HEK293 (cell line): ENCODE results near the gene RPP38.

ENCODE experiments used
- CTCF ChIA-PET: fragments of 350-600 bp; formaldehyde crosslinking; extraction: SDS; loops from one replicate; lab custom pipeline; 2021; ENCODE audit warnings: antibody characterized with exemption; lab: Yijun Ruan, JAX
- POLR2A ChIA-PET: fragments of 300-600 bp; formaldehyde crosslinking; extraction: SDS; loops from one replicate; lab custom pipeline; 2020; ENCODE audit warnings: antibody characterized with exemption, inconsistent platforms; lab: Yijun Ruan, JAX
- H3K27ac ChIP-seq: fragments of 200-500 bp; sonication (Bioruptor generic); 2 replicates; pipeline ENCODE4 v1.5.1; 2014; ENCODE audit warnings: low read depth, low read length, control low read depth, inconsistent platforms; ENCODE audit errors: extremely low read depth
- H3K36me3 ChIP-seq, 2 experiments: fragments of 200-500 bp in 1 of 2; sonication (Bioruptor generic) in 1 of 2; 1 replicate in 1 of 2; 2 replicates in 1 of 2; pipeline ENCODE4 v1.5.1; 2014 to 2017; ENCODE audit warnings: inconsistent platforms in 2 of 2, low read length in 2 of 2; ENCODE audit not compliant: control insufficient read depth in 2 of 2, insufficient read depth in 1 of 2
- H3K4me1 ChIP-seq: fragments of 200-500 bp; sonication (Bioruptor generic); 2 replicates; pipeline ENCODE4 v1.5.1; 2014; ENCODE audit warnings: mild to moderate bottlenecking, low read length, inconsistent platforms; ENCODE audit not compliant: control insufficient read depth, insufficient read depth
- H3K4me3 ChIP-seq: 2 replicates; pipeline ENCODE4 v1.5.1; 2011; ENCODE audit warnings: low read depth, mild to moderate bottlenecking, control low read depth, low read length, moderate library complexity
- H3K9me3 ChIP-seq: fragments of 200-500 bp; sonication (Bioruptor generic); 2 replicates; pipeline ENCODE4 v1.5.1; 2014; ENCODE audit warnings: low read depth, low read length, inconsistent platforms; ENCODE audit not compliant: control insufficient read depth, insufficient read depth
- HOXD13 ChIP-seq: sonication (generic); formaldehyde crosslinking; IDR thresholded peaks from 2 replicates; pipeline ENCODE4 v1.8.0; 2022; ENCODE audit warnings: missing genetic modification reagents, borderline replicate concordance
- KLF9 ChIP-seq: fragments of 450-650 bp; formaldehyde crosslinking; IDR thresholded peaks from 2 replicates; pipeline ENCODE4 v1.5.1; 2016; ENCODE audit warnings: missing biosample characterization, missing genetic modification characterization, low read depth
- PBX3 ChIP-seq: sonication (generic); formaldehyde crosslinking; IDR thresholded peaks from 2 replicates; pipeline ENCODE4 v1.8.1; 2022; ENCODE audit warnings: mild to moderate bottlenecking, moderate library complexity, missing genetic modification reagents
- PRDM1 ChIP-seq: fragments of 450-650 bp; formaldehyde crosslinking; IDR thresholded peaks from 2 replicates; pipeline ENCODE4; 2016; ENCODE audit warnings: missing biosample characterization, missing genetic modification characterization
- PRDM6 ChIP-seq: fragments of 450-650 bp; formaldehyde crosslinking; IDR thresholded peaks from 2 replicates; pipeline ENCODE4 v1.5.1; 2017; ENCODE audit warnings: missing biosample characterization, missing genetic modification characterization
- SALL2 ChIP-seq: fragments of 450-650 bp; formaldehyde crosslinking; IDR thresholded peaks from 2 replicates; pipeline ENCODE4 v1.5.0; 2017; ENCODE audit warnings: missing biosample characterization, mild to moderate bottlenecking, missing genetic modification characterization, borderline replicate concordance
- SCRT1 ChIP-seq: fragments of 450-650 bp; formaldehyde crosslinking; IDR thresholded peaks from 2 replicates; pipeline ENCODE4 v1.5.1; 2016; ENCODE audit warnings: missing biosample characterization, missing genetic modification characterization, borderline replicate concordance
- YY2 ChIP-seq: fragments of 450-650 bp; formaldehyde crosslinking; IDR thresholded peaks from 2 replicates; pipeline ENCODE4 v1.5.1; 2016; ENCODE audit warnings: missing biosample characterization, missing genetic modification characterization
- ZBTB1 ChIP-seq: fragments of 450-650 bp; formaldehyde crosslinking; IDR thresholded peaks from 2 replicates; pipeline ENCODE4 v1.5.1; 2016; ENCODE audit warnings: missing biosample characterization, missing genetic modification characterization
- ZBTB20 ChIP-seq: fragments of 450-650 bp; formaldehyde crosslinking; IDR thresholded peaks from 2 replicates; pipeline ENCODE4 v1.5.1; 2016; ENCODE audit warnings: missing biosample characterization, missing genetic modification characterization
- ZBTB44 ChIP-seq: fragments of 450-650 bp; IDR thresholded peaks from 2 replicates; pipeline ENCODE4 v1.5.1; 2018; ENCODE audit warnings: missing biosample characterization, mild to moderate bottlenecking, missing genetic modification characterization
- ZNF174 ChIP-seq: fragments of 450-650 bp; formaldehyde crosslinking; IDR thresholded peaks from 2 replicates; pipeline ENCODE4 v1.5.0; 2017; ENCODE audit warnings: missing biosample characterization, mild to moderate bottlenecking, missing genetic modification characterization
- ZNF266 ChIP-seq: fragments of 450-650 bp; formaldehyde crosslinking; IDR thresholded peaks from 2 replicates; pipeline ENCODE4 v1.5.1; 2016; ENCODE audit warnings: missing biosample characterization, missing genetic modification characterization, low read depth
- ZNF280C ChIP-seq: fragments of 450-650 bp; formaldehyde crosslinking; IDR thresholded peaks from 2 replicates; pipeline ENCODE4 v1.5.1; 2016; ENCODE audit warnings: missing biosample characterization, missing genetic modification characterization
- ZNF354C ChIP-seq: fragments of 450-650 bp; formaldehyde crosslinking; IDR thresholded peaks from 2 replicates; pipeline ENCODE4 v1.5.1; 2016; ENCODE audit warnings: missing biosample characterization, missing genetic modification characterization, low read depth, borderline replicate concordance
- ZNF521 ChIP-seq: fragments of 450-650 bp; formaldehyde crosslinking; IDR thresholded peaks from 2 replicates; pipeline ENCODE4 v1.5.1; 2017; ENCODE audit warnings: missing biosample characterization, mild to moderate bottlenecking, missing genetic modification characterization
- ZNF561 ChIP-seq: fragments of 450-650 bp; IDR thresholded peaks from 2 replicates; pipeline ENCODE4 v1.5.1; 2018; ENCODE audit warnings: missing biosample characterization, missing genetic modification characterization, borderline replicate concordance
- ZNF660 ChIP-seq: fragments of 450-650 bp; IDR thresholded peaks from 2 replicates; pipeline ENCODE4 v1.5.1; 2018; ENCODE audit warnings: missing biosample characterization, mild to moderate bottlenecking, missing genetic modification characterization
- ZNF747 ChIP-seq: fragments of 450-650 bp; formaldehyde crosslinking; IDR thresholded peaks from 2 replicates; pipeline ENCODE4 v1.5.1; 2016; ENCODE audit warnings: missing biosample characterization, missing genetic modification characterization
- ZSCAN18 ChIP-seq: fragments of 450-650 bp; formaldehyde crosslinking; IDR thresholded peaks from 2 replicates; pipeline ENCODE4 v1.5.1; 2016; ENCODE audit warnings: missing biosample characterization, missing genetic modification characterization

The RPP38 gene

GRCh38 chr10:15141136-15142054, 44.2 kb downstream of the RPP38 start:
- CTCF ChIA-PET: interaction anchor here (0.9 to 1.2 kb wide), 2 partner anchors 9 to 10 kb away, joined by 3 to 5 read pairs; no protein-coding TSS in a partner anchor
- Histone ChIP-seq H3K4me1 (peaks cover 8% of the 10 kb centered on the region; the same call in 1 of the 2 replicates), H3K4me3 (no peak overlapping the region), H3K9me3 (no peaks in the 10 kb centered on the region), H3K36me3 (peaks cover 5 to 21% of the 10 kb centered on the region in 2 experiments; a peak in 2 of 3 replicates), H3K27ac (no peak overlapping the region)
- no peak for TF ChIP-seq ZSCAN18
- no peak for TF ChIP-seq KLF9
- no peak for TF ChIP-seq ZNF747 (tag by site-specific recombination)
- TF ChIP-seq ZBTB44 (tag by site-specific recombination): peak; percentile 99
- TF ChIP-seq PRDM1 (tag by site-specific recombination): peak; percentile 28; the same call in 1 of the 2 replicates
- no peak for TF ChIP-seq ZNF561 (tag by site-specific recombination)
- no peak for TF ChIP-seq YY2 (tag by site-specific recombination)
- no peak for TF ChIP-seq SCRT1
- peak; percentile 80 for TF ChIP-seq PRDM6 (tag by site-specific recombination)
- no peak for TF ChIP-seq ZNF521
- POLR2A ChIA-PET: no interaction called here

- Histone ChIP-seq H3K9me3 (no peaks in the 10 kb centered on the region), H3K4me3 (no peak overlapping the region), H3K4me1 (peaks cover 8% of the 10 kb centered on the region; the same call in 1 of the 2 replicates)
- TF ChIP-seq ZBTB20 (tag by site-specific recombination) (no peak), ZNF660 (no peak), ZNF174 (no peak), SALL2 (tag by site-specific recombination) (no peak), ZNF266 (tag by site-specific recombination) (no peak), ZBTB1 (tag by site-specific recombination) (no peak), ZNF280C (tag by site-specific recombination) (no peak), PBX3 (CRISPR knock-in tag) (no peak), HOXD13 (CRISPR knock-in tag) (no peak), ZNF354C (tag by site-specific recombination) (no peak)
- TF ChIP-seq, all 188 proteins: peak for 0
- CTCF ChIA-PET: interaction anchor here (0.6 kb wide), 1 partner anchor 654 kb away, joined by 4 read pairs; no protein-coding TSS in a partner anchor
- Histone ChIP-seq H3K36me3 (peaks cover 5 to 9% of the 10 kb centered on the region in 2 experiments; a peak in 2 of 3 replicates), H3K27ac (no peak overlapping the region)
- POLR2A ChIA-PET: no interaction called here
Measured at GRCh38 chr10:15144788-15145187, 47.6 kb downstream of the RPP38 start.
